ENCODE results near the gene CDADC1. TPM values are rescaled to one million over a fixed set of nuclear protein-coding genes. Genes with fewer than 3 reads are reported as not detected.

Gene CDADC1
- total and polyA plus RNA-seq, 2 of the 13 experiments (the other 11 are each of a cell fraction or from before 2014, with no cell fraction given) = 2.4 to 9.0 TPM

DNA sequence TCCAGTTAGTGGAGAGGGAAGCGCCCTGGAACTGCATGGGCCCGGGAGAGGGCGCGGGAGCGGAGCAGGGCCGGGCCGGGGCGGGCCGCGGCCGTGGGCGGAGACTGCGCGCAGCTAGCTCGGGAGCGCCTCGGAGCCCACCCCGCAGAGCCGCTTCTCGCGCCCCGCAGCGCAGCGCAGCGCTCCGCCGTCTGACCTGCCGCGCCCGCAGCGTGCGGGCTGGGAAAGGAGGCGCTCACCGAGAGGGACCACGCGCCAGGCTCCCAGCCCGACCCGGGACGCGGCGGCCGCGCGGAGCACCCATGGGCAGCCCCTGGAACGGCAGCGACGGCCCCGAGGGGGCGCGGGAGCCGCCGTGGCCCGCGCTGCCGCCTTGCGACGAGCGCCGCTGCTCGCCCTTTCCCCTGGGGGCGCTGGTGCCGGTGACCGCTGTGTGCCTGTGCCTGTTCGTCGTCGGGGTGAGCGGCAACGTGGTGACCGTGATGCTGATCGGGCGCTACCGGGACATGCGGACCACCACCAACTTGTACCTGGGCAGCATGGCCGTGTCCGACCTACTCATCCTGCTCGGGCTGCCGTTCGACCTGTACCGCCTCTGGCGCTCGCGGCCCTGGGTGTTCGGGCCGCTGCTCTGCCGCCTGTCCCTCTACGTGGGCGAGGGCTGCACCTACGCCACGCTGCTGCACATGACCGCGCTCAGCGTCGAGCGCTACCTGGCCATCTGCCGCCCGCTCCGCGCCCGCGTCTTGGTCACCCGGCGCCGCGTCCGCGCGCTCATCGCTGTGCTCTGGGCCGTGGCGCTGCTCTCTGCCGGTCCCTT lies 27.5 kb upstream of the CDADC1 start, which contains the start of gene MLNR (continued):
- TF ChIP-seq, protein P1, sequence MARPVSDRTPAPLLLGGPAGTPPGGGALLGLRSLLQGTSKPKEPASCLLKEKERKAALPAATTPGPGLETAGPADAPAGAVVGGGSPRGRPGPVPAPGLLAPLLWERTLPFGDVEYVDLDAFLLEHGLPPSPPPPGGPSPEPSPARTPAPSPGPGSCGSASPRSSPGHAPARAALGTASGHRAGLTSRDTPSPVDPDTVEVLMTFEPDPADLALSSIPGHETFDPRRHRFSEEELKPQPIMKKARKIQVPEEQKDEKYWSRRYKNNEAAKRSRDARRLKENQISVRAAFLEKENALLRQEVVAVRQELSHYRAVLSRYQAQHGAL (CRISPR knock-in tag; IDR thresholded peaks at IDR 0.05; ENCODE audit: not compliant biosample characterization) = peak; percentile 18
- TF ChIP-seq ZNF446 (CRISPR knock-in tag; IDR thresholded peaks at IDR 0.05) (no peak), ZFY (CRISPR knock-in tag; IDR thresholded peaks at IDR 0.05) (peak; percentile 79), SAP130 (CRISPR knock-in tag; IDR thresholded peaks at IDR 0.05; ENCODE audit: low read depth) (peak; percentile 2; the same call in 1 of the 2 replicates), RBFOX2 (IDR thresholded peaks at IDR 0.05; ENCODE audit: low read depth, low read length) (peak; percentile 76), ZNF687 (CRISPR knock-in tag; IDR thresholded peaks at IDR 0.05) (peak; percentile 81), ZMYM4 (CRISPR knock-in tag; IDR thresholded peaks at IDR 0.05) (peak; percentile 50; the same call in 1 of the 2 replicates), ESRRA (CRISPR knock-in tag; IDR thresholded peaks at IDR 0.05; ENCODE audit: low read depth) (0 out of 2 replicates have a peak, but pooled peaks have one; percentile 50), ATF7-NPFF (CRISPR knock-in tag; IDR thresholded peaks at IDR 0.05; ENCODE audit: low read depth) (peak; percentile 23; the same call in 1 of the 2 replicates), ZNF800 (CRISPR knock-in tag; IDR thresholded peaks at IDR 0.05) (peak; percentile 96; the same call in 1 of the 2 replicates), HIVEP1 (CRISPR knock-in tag; IDR thresholded peaks at IDR 0.05) (no peak), KLF6 (CRISPR knock-in tag; IDR thresholded peaks at IDR 0.05) (0 out of 2 replicates have a peak, but pooled peaks have one; percentile 33)
- TF ChIP-seq, protein P2, sequence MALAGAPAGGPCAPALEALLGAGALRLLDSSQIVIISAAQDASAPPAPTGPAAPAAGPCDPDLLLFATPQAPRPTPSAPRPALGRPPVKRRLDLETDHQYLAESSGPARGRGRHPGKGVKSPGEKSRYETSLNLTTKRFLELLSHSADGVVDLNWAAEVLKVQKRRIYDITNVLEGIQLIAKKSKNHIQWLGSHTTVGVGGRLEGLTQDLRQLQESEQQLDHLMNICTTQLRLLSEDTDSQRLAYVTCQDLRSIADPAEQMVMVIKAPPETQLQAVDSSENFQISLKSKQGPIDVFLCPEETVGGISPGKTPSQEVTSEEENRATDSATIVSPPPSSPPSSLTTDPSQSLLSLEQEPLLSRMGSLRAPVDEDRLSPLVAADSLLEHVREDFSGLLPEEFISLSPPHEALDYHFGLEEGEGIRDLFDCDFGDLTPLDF (CRISPR knock-in tag; IDR thresholded peaks at IDR 0.05) = 0 out of 2 replicates have a peak, but pooled peaks have one; percentile 36
- TF ChIP-seq, protein P3, sequence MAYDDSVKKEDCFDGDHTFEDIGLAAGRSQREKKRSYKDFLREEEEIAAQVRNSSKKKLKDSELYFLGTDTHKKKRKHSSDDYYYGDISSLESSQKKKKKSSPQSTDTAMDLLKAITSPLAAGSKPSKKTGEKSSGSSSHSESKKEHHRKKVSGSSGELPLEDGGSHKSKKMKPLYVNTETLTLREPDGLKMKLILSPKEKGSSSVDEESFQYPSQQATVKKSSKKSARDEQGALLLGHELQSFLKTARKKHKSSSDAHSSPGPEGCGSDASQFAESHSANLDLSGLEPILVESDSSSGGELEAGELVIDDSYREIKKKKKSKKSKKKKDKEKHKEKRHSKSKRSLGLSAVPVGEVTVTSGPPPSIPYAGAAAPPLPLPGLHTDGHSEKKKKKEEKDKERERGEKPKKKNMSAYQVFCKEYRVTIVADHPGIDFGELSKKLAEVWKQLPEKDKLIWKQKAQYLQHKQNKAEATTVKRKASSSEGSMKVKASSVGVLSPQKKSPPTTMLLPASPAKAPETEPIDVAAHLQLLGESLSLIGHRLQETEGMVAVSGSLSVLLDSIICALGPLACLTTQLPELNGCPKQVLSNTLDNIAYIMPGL (CRISPR knock-in tag; IDR thresholded peaks at IDR 0.05; ENCODE audit: borderline replicate concordance in 1 of 2, low read depth in 1 of 2) = peak; percentile 75 to 85; a peak in 2 of 4 replicates
- TF ChIP-seq, protein P4, sequence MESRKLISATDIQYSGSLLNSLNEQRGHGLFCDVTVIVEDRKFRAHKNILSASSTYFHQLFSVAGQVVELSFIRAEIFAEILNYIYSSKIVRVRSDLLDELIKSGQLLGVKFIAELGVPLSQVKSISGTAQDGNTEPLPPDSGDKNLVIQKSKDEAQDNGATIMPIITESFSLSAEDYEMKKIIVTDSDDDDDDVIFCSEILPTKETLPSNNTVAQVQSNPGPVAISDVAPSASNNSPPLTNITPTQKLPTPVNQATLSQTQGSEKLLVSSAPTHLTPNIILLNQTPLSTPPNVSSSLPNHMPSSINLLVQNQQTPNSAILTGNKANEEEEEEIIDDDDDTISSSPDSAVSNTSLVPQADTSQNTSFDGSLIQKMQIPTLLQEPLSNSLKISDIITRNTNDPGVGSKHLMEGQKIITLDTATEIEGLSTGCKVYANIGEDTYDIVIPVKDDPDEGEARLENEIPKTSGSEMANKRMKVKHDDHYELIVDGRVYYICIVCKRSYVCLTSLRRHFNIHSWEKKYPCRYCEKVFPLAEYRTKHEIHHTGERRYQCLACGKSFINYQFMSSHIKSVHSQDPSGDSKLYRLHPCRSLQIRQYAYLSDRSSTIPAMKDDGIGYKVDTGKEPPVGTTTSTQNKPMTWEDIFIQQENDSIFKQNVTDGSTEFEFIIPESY (CRISPR knock-in tag; IDR thresholded peaks at IDR 0.05) = peak; percentile 89

Data from HepG2 (cell line).